ENCODE measurements around the gene PHF13. TPM values are rescaled to one million over a fixed set of nuclear protein-coding genes. Genes with fewer than 3 reads are reported as not detected.
A peak's percentile ranks its signal among the peaks of the same experiment; 100 is the strongest.
"Not testable (repeated sequence)": the region's sequence is repeated elsewhere in the genome, so short reads cannot be mapped to it uniquely, and the experiment has no call there.

The PHF13 gene
- total and polyA plus RNA-seq, 5 donors from 2014 or later: 4.7 to 7.5 (median 5.6) TPM

GRCh38 chr1:6640867-6641266 lies 27.3 kb downstream of the PHF13 start:
- not testable (repeated sequence) for H3K27me3 Mint-ChIP-seq; H3K4me3 ChIP-seq (ENCODE audit: low read depth, low read length); H3K4me3 Mint-ChIP-seq; ATAC-seq (ENCODE audit: low read depth in 2 of 2); H3K9me3 Mint-ChIP-seq; H3K4me1 Mint-ChIP-seq; H3K27ac ChIP-seq (ENCODE audit: insufficient read depth, low read length, poor library complexity, severe bottlenecking); H3K4me1 ChIP-seq (ENCODE audit: control insufficient read depth, insufficient read depth, low read length, poor library complexity, severe bottlenecking); H3K27me3 ChIP-seq (ENCODE audit: control insufficient read depth, insufficient read depth, low read length); DNase-seq; H3K9me3 ChIP-seq (ENCODE audit: control insufficient read depth in 2 of 2, low read length in 2 of 2)
- Mint-ChIP-seq H3K27ac (peak overlapping the region in 1 of 3 donors; percentile 76), H3K36me3 (peaks cover 39% of the 10 kb centered on the region)
- peaks cover 33% of the 10 kb centered on the region for H3K36me3 ChIP-seq (ENCODE audit: control insufficient read depth, insufficient read depth, low read length)

- no peak for ATAC-seq (ENCODE audit: low read depth in 2 of 2)
- peaks cover 3% of the 10 kb centered on the region for H3K4me1 ChIP-seq (ENCODE audit: control insufficient read depth, insufficient read depth, low read length, poor library complexity, severe bottlenecking)
Observed at GRCh38 chr1:6645018-6645417, 31.5 kb downstream of the PHF13 start.

GRCh38 chr1:6646499-6647148 lies 33.1 kb downstream of the PHF13 start:
- Mint-ChIP-seq H3K36me3 (peaks cover 28% of the 10 kb centered on the region), H3K27ac (no peak overlapping the region), H3K4me3 (peak overlapping the region in 1 of 4 donors; percentile 10), H3K4me1 (peaks cover 0 to 6% (median 1%) of the 10 kb centered on the region in 4 donors), H3K9me3 (no peaks in the 10 kb centered on the region), H3K27me3 (no peaks in the 10 kb centered on the region)
- Histone ChIP-seq H3K27ac (ENCODE audit: insufficient read depth, low read length, poor library complexity, severe bottlenecking) (no peak overlapping the region), H3K9me3 (ENCODE audit: control insufficient read depth in 2 of 2, low read length in 2 of 2) (no peaks in the 10 kb centered on the region), H3K27me3 (ENCODE audit: control insufficient read depth, insufficient read depth, low read length) (no peaks in the 10 kb centered on the region), H3K4me3 (ENCODE audit: low read depth, low read length) (no peak overlapping the region), H3K4me1 (ENCODE audit: control insufficient read depth, insufficient read depth, low read length, poor library complexity, severe bottlenecking) (peaks cover 3% of the 10 kb centered on the region), H3K36me3 (ENCODE audit: control insufficient read depth, insufficient read depth, low read length) (peaks cover 13% of the 10 kb centered on the region)
- ATAC-seq (ENCODE audit: low read depth in 2 of 2) (peak; percentile 28 to 55), DNase-seq (peak; percentile 10 to 69 (median 60))

More at GRCh38 chr1:6645018-6645417, 31.5 kb downstream of the PHF13 start:
- Histone ChIP-seq H3K4me3 (ENCODE audit: low read depth, low read length) (no peak overlapping the region), H3K9me3 (ENCODE audit: control insufficient read depth in 2 of 2, low read length in 2 of 2) (no peaks in the 10 kb centered on the region), H3K27me3 (ENCODE audit: control insufficient read depth, insufficient read depth, low read length) (no peaks in the 10 kb centered on the region), H3K36me3 (ENCODE audit: control insufficient read depth, insufficient read depth, low read length) (peaks cover 8% of the 10 kb centered on the region), H3K27ac (ENCODE audit: insufficient read depth, low read length, poor library complexity, severe bottlenecking) (no peak overlapping the region)
- H3K36me3 Mint-ChIP-seq: peaks cover 24% of the 10 kb centered on the region
- H3K4me3 Mint-ChIP-seq: no peak overlapping the region
- DNase-seq: no peak
- H3K9me3 Mint-ChIP-seq: no peaks in the 10 kb centered on the region
- peaks cover 0 to 6% (median 1%) of the 10 kb centered on the region in 4 donors for H3K4me1 Mint-ChIP-seq
- no peaks in the 10 kb centered on the region for H3K27me3 Mint-ChIP-seq
- no peak overlapping the region for H3K27ac Mint-ChIP-seq

GRCh38 chr1:6648556-6648955 lies 35.0 kb downstream of the PHF13 start:
- H3K4me3 ChIP-seq (ENCODE audit: low read depth, low read length): no peak overlapping the region
- Mint-ChIP-seq H3K9me3 (no peaks in the 10 kb centered on the region), H3K27ac (no peak overlapping the region), H3K27me3 (no peaks in the 10 kb centered on the region), H3K4me1 (peaks cover 0 to 6% (median 1%) of the 10 kb centered on the region in 4 donors), H3K4me3 (no peak overlapping the region), H3K36me3 (peaks cover 18% of the 10 kb centered on the region)
- no peak overlapping the region for H3K27ac ChIP-seq (ENCODE audit: insufficient read depth, low read length, poor library complexity, severe bottlenecking)
- H3K9me3 ChIP-seq (ENCODE audit: control insufficient read depth in 2 of 2, low read length in 2 of 2): no peaks in the 10 kb centered on the region
- ATAC-seq (ENCODE audit: low read depth in 2 of 2): no peak
- peaks cover 29% of the 10 kb centered on the region for H3K36me3 ChIP-seq (ENCODE audit: control insufficient read depth, insufficient read depth, low read length)
- peaks cover 3% of the 10 kb centered on the region for H3K4me1 ChIP-seq (ENCODE audit: control insufficient read depth, insufficient read depth, low read length, poor library complexity, severe bottlenecking)
- no peaks in the 10 kb centered on the region for H3K27me3 ChIP-seq (ENCODE audit: control insufficient read depth, insufficient read depth, low read length)
- DNase-seq: no peak

- Histone ChIP-seq H3K27ac (ENCODE audit: insufficient read depth, low read length, poor library complexity, severe bottlenecking) (no peak overlapping the region), H3K9me3 (ENCODE audit: control insufficient read depth in 2 of 2, low read length in 2 of 2) (no peaks in the 10 kb centered on the region), H3K27me3 (ENCODE audit: control insufficient read depth, insufficient read depth, low read length) (no peaks in the 10 kb centered on the region), H3K4me1 (ENCODE audit: control insufficient read depth, insufficient read depth, low read length, poor library complexity, severe bottlenecking) (no peaks in the 10 kb centered on the region), H3K36me3 (ENCODE audit: control insufficient read depth, insufficient read depth, low read length) (peaks cover 31% of the 10 kb centered on the region), H3K4me3 (ENCODE audit: low read depth, low read length) (no peak overlapping the region)
- H3K27me3 Mint-ChIP-seq: no peaks in the 10 kb centered on the region
- H3K36me3 Mint-ChIP-seq: peaks cover 21% of the 10 kb centered on the region
- H3K4me1 Mint-ChIP-seq: peaks cover 0 to 4% (median 0%) of the 10 kb centered on the region in 4 donors
- H3K9me3 Mint-ChIP-seq: no peaks in the 10 kb centered on the region
- no peak for DNase-seq
- H3K4me3 Mint-ChIP-seq: no peak overlapping the region
- no peak overlapping the region for H3K27ac Mint-ChIP-seq
- ATAC-seq (ENCODE audit: low read depth in 2 of 2): no peak
Observed at GRCh38 chr1:6651909-6652308, 38.4 kb downstream of the PHF13 start.

- Histone ChIP-seq H3K9me3 (ENCODE audit: control insufficient read depth in 2 of 2, low read length in 2 of 2) (no peaks in the 10 kb centered on the region), H3K4me1 (ENCODE audit: control insufficient read depth, insufficient read depth, low read length, poor library complexity, severe bottlenecking) (no peaks in the 10 kb centered on the region), H3K27me3 (ENCODE audit: control insufficient read depth, insufficient read depth, low read length) (no peaks in the 10 kb centered on the region), H3K27ac (ENCODE audit: insufficient read depth, low read length, poor library complexity, severe bottlenecking) (no peak overlapping the region), H3K4me3 (ENCODE audit: low read depth, low read length) (no peak overlapping the region), H3K36me3 (ENCODE audit: control insufficient read depth, insufficient read depth, low read length) (peaks cover 31% of the 10 kb centered on the region)
- Mint-ChIP-seq H3K36me3 (peaks cover 24% of the 10 kb centered on the region), H3K4me1 (peaks cover 0 to 5% (median 0%) of the 10 kb centered on the region in 4 donors), H3K27me3 (no peaks in the 10 kb centered on the region), H3K9me3 (no peaks in the 10 kb centered on the region), H3K4me3 (no peak overlapping the region), H3K27ac (peak overlapping the region in 1 of 3 donors; percentile 25)
- ATAC-seq (ENCODE audit: low read depth in 2 of 2) (no peak), DNase-seq (no peak)
Observed at GRCh38 chr1:6652986-6653385, 39.5 kb downstream of the PHF13 start.

- H3K9me3 Mint-ChIP-seq: no peaks in the 10 kb centered on the region
- peaks cover 28% of the 10 kb centered on the region for H3K36me3 Mint-ChIP-seq
- Histone ChIP-seq H3K9me3 (ENCODE audit: control insufficient read depth in 2 of 2, low read length in 2 of 2) (no peaks in the 10 kb centered on the region), H3K27me3 (ENCODE audit: control insufficient read depth, insufficient read depth, low read length) (no peaks in the 10 kb centered on the region), H3K36me3 (ENCODE audit: control insufficient read depth, insufficient read depth, low read length) (peaks cover 31% of the 10 kb centered on the region), H3K4me1 (ENCODE audit: control insufficient read depth, insufficient read depth, low read length, poor library complexity, severe bottlenecking) (no peaks in the 10 kb centered on the region), H3K4me3 (ENCODE audit: low read depth, low read length) (no peak overlapping the region), H3K27ac (ENCODE audit: insufficient read depth, low read length, poor library complexity, severe bottlenecking) (no peak overlapping the region)
- DNase-seq (no peak), ATAC-seq (ENCODE audit: low read depth in 2 of 2) (no peak)
- peak overlapping the region in 2 of 3 donors; percentile 25 to 86 for H3K27ac Mint-ChIP-seq
- no peaks in the 10 kb centered on the region for H3K27me3 Mint-ChIP-seq
- no peak overlapping the region for H3K4me3 Mint-ChIP-seq
- H3K4me1 Mint-ChIP-seq: peaks cover 0 to 6% (median 0%) of the 10 kb centered on the region in 4 donors
Observed at GRCh38 chr1:6653436-6654290, 40.1 kb downstream of the PHF13 start.
